ENCODE measurements around the gene PGAM5. TPM values are rescaled to one million over a fixed set of nuclear protein-coding genes. Genes with fewer than 3 reads are reported as not detected.

The PGAM5 gene
- total RNA-seq, 1 donor from 2014 or later, result 75.0 TPM

DNA sequence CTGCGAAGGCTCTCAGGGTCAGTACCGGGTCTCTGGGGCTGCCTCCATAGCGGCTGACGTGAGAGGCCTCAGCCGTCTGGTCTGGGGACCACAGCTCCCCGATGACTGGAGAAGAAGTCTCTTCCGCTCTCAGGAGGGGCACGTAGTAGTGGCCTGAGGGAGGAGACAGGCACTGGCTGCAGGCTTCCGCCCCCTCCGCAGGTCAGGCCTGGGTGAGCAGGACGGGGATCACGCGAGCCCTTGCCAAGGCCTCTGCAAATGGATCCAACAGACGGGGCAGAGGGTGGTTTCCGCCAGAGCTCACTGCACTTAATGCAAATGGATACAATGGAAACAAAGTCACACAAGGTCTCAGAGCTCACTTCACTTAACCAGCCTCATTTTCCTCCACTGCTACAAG is 26.3 kb downstream of the PGAM5 start:
- DNase-seq (ENCODE audit: low read depth), result no peak
- TF ChIP-seq CTCF (conservative IDR thresholded peaks at IDR 0.05; ENCODE audit: low read depth, low read length), result no peak

DNA sequence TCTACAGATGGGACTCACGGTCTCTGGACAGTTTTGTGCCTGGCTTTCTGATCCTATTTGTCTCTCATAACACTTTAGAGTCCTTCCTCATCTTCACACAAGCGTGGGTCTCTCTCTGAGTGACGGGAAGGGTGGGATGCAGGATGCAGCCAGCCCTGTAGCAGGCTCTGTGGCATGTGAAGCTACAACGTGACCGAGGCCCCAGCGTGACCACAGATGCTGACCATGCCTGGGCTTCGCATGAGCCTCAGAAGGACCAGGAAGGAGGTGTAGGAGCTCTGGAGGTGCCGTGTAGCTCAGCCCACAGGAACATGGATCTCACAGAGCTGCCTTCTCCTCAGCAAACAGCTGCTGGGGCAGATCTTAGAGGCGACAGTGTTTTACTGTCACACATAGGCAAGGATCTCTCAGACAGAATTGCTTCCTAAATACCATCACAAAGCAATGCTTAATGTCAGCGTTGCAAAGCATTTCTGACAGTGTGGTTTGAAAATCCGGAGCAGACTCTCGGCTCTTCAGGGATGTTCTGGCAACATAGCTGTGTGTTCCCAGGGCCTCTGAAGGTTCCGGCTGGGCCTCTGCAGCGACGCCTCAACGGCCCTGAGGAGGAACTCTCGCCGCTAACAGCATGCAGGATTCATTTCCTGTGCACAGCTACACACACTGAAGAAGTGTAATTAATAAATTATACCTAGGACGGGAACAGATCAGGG is 29.1 kb downstream of the PGAM5 start:
- no peak overlapping the region for H3K4me3 ChIP-seq (ENCODE audit: low read depth, low read length)
- DNase-seq (ENCODE audit: low read depth), result no peak
- TF ChIP-seq CTCF (conservative IDR thresholded peaks at IDR 0.05; ENCODE audit: low read depth, low read length), result no peak

More for the DNA sequence above, 26.3 kb downstream of the PGAM5 start:
- no peak overlapping the region for H3K4me3 ChIP-seq (ENCODE audit: low read depth, low read length)

GRCh38 chr12:132740313-132740646 is 29.6 kb downstream of the PGAM5 start:
- no peak overlapping the region for H3K4me3 ChIP-seq (ENCODE audit: low read depth, low read length)
- TF ChIP-seq CTCF (conservative IDR thresholded peaks at IDR 0.05; ENCODE audit: low read depth, low read length), result no peak
- DNase-seq (ENCODE audit: low read depth), result no peak

DNA sequence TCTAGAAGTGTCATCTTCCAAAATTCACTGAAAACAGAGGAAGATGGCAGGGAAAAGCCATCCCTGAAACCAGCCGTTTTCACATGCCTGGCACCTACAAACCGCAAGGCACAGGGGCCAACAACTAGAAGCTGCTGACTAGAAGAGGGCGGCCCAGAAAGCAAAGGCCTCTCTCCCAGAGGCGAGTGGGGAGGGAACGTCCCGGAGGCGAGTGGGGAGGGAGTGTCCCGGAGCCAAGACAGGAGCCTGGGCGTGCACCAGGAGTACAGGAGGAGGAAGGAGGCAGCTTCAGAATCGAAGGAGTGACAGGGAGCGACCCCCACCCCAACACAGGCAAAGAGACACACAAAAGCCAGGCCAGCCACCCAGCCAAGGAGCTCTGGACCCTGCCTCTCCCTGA is 30.0 kb downstream of the PGAM5 start:
- no peak overlapping the region for H3K4me3 ChIP-seq (ENCODE audit: low read depth, low read length)
- no peak for TF ChIP-seq CTCF (conservative IDR thresholded peaks at IDR 0.05; ENCODE audit: low read depth, low read length)
- no peak for DNase-seq (ENCODE audit: low read depth)

DNA sequence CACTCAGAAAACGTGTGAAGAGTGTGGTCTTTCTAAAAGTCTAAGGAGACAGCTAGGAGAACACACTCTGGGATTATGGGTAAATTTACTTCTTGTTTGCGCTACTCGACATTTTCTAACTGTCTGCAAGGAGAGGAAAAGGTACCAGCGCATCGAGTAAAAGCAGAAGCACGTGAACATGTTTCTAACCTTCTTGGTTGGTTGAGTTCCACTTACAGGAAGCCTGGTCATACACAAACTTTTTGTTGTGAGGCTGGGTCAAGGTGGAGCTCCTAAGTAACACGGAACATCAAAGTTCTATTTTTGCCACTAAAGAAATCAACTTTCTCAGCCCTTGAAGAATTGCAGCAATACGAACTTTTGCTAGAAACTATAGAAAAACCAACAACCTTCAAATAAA is 31.0 kb downstream of the PGAM5 start:
- no peak for TF ChIP-seq CTCF (conservative IDR thresholded peaks at IDR 0.05; ENCODE audit: low read depth, low read length)
- no peak for DNase-seq (ENCODE audit: low read depth)
- no peak overlapping the region for H3K4me3 ChIP-seq (ENCODE audit: low read depth, low read length)

DNA sequence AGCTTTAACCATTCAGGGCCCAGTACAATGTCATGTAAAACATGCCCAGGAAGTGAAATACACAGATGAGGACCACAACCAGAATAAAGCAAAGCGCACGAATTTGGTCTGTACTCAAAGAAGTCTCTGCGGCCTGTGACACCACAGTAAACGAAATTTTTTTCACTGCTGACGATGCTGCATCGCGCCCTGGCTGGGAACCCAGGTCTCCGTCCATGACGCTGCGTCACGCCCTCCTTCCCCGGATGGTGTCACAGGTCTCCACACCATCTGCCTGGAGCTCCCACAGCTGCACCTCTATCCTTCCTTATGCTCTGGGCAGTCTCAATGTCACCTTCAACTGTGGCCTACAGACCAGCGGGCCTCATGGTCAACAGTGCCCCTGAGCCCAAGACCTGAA is 33.2 kb downstream of the PGAM5 start:
- DNase-seq (ENCODE audit: low read depth), result no peak
- H3K4me3 ChIP-seq (ENCODE audit: low read depth, low read length), result no peak overlapping the region
- TF ChIP-seq CTCF (conservative IDR thresholded peaks at IDR 0.05; ENCODE audit: low read depth, low read length), result no peak

DNA sequence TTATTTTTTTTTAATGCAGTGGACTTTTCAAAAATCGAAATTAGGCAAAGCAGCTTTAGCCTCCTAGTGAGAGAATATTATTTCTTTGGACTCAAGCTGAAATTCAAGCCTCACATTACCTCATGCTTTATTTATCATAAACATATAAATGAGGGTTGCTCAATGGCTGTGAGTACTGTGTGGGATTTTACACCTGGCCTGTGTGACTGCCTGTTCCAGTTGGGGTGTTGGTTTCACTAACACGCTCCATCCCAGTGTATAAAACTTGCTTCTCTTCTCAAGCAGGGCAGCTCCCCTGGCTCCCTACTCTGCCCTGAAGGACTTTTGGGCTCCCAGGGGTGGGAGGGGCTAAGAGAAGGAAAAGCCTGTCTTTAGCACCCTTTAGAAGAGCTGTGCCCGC is 36.0 kb downstream of the PGAM5 start:
- no peak overlapping the region for H3K4me3 ChIP-seq (ENCODE audit: low read depth, low read length)
- DNase-seq (ENCODE audit: low read depth), result no peak
- no peak for TF ChIP-seq CTCF (conservative IDR thresholded peaks at IDR 0.05; ENCODE audit: low read depth, low read length)

Data from epithelial cell of proximal tubule (primary cell).